ENCODE results near the gene GNPTAB. TPM values are rescaled to one million over a fixed set of nuclear protein-coding genes. Genes with fewer than 3 reads are reported as not detected.

The GNPTAB gene
- total and polyA plus RNA-seq, 2 of the 13 experiments (the other 11 are each of a cell fraction or from before 2014, with no cell fraction given) = 13.6 to 19.4 TPM

- TF ChIP-seq, protein P1, sequence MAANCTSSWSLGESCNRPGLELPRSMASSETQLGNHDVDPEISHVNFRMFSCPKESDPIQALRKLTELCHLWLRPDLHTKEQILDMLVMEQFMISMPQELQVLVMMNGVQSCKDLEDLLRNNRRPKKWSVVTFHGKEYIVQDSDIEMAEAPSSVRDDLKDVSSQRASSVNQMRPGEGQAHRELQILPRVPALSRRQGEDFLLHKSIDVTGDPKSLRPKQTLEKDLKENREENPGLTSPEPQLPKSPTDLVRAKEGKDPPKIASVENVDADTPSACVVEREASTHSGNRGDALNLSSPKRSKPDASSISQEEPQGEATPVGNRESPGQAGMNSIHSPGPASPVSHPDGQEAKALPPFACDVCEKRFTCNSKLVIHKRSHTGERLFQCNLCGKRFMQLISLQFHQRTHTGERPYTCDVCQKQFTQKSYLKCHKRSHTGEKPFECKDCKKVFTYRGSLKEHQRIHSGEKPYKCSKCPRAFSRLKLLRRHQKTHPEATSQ (CRISPR knock-in tag; IDR thresholded peaks at IDR 0.05; ENCODE audit: borderline replicate concordance) = peak; percentile 56; the same call in 1 of the 2 replicates
- TF ChIP-seq CBFB (CRISPR knock-in tag; IDR thresholded peaks at IDR 0.05) (no peak), ZNF280B (CRISPR knock-in tag; IDR thresholded peaks at IDR 0.05; ENCODE audit: borderline replicate concordance) (peak; percentile 85; the same call in 1 of the 2 replicates), ZNF484 (CRISPR knock-in tag; IDR thresholded peaks at IDR 0.05; ENCODE audit: borderline replicate concordance, low read depth) (no peak; the same call in 1 of the 2 replicates), ZBTB43 (CRISPR knock-in tag; conservative IDR thresholded peaks at IDR 0.05) (no peak), BCLAF1 (IDR thresholded peaks at IDR 0.05) (no peak), GLMP (CRISPR knock-in tag; IDR thresholded peaks at IDR 0.05; ENCODE audit: borderline replicate concordance) (no peak), MXI1 (IDR thresholded peaks at IDR 0.05; ENCODE audit: borderline replicate concordance, low read depth, low read length) (peak; percentile 35; the same call in 1 of the 3 replicates), ZEB1 (IDR thresholded peaks at IDR 0.05; ENCODE audit: insufficient replicate concordance, low read depth) (no peak), GTF3A (CRISPR knock-in tag; conservative IDR thresholded peaks at IDR 0.05) (no peak), ELF3 (CRISPR knock-in tag; IDR thresholded peaks at IDR 0.05) (peak; percentile 26), ZNF3 (CRISPR knock-in tag; IDR thresholded peaks at IDR 0.05) (peak; percentile 93), ZNF530 (CRISPR knock-in tag; IDR thresholded peaks at IDR 0.05; ENCODE audit: low read depth) (no peak), TRIM24 (CRISPR knock-in tag; IDR thresholded peaks at IDR 0.05) (no peak), ZNF547 (CRISPR knock-in tag; IDR thresholded peaks at IDR 0.05) (no peak; the same call in 1 of the 2 replicates), ZFP90 (CRISPR knock-in tag; IDR thresholded peaks at IDR 0.05; ENCODE audit: borderline replicate concordance) (0 out of 2 replicates have a peak, but pooled peaks have one; percentile 19), PCBP2 (optimal IDR thresholded peaks at IDR 0.05; ENCODE audit: low read depth, low read length, poor library complexity, severe bottlenecking) (no peak), DBP (CRISPR knock-in tag; IDR thresholded peaks at IDR 0.05; ENCODE audit: not compliant biosample characterization) (no peak)
Observed at GRCh38 chr12:101876861-101877805, 46.4 kb upstream of the GNPTAB start, which contains the start of gene DRAM1 (continued).
